Esophagus muscularis mucosa (tissue), 4 donors: Measurements from ENCODE around the gene DAAM1. TPM values are rescaled to one million over a fixed set of nuclear protein-coding genes. Genes with fewer than 3 reads are reported as not detected.

ENCODE experiments used
- DNase-seq: peaks from one replicate; pipeline ENCODE4 v3.0.0-alpha.2; 2017; ENCODE audit errors: extremely low spot score
- H3K27ac ChIP-seq, 4 donors: fragments of 200-600 bp; sonication (generic); replicated peaks in 1 of 4; 1 replicate in 3 of 4; 2 replicates in 1 of 4; pipeline ENCODE4 v1.5.1; 2016 to 2019; ENCODE audit warnings: mild to moderate bottlenecking in 1 of 4
- H3K27me3 ChIP-seq, 4 donors: fragments of 200-600 bp; sonication (generic); one replicate each; pipeline versions ENCODE4 v1.5.1 to v1.6.0; 2016 to 2019
- H3K36me3 ChIP-seq, 4 donors: fragments of 200-600 bp; sonication (generic); one replicate each; pipeline ENCODE4 v1.5.1; 2016 to 2019
- H3K4me1 ChIP-seq, 4 donors: fragments of 200-600 bp; sonication (generic); one replicate each; pipeline ENCODE4 v1.5.1; 2016 to 2019
- H3K4me3 ChIP-seq, 4 donors: fragments of 200-600 bp; sonication (generic); 1 replicate in 2 of 4; 2 replicates in 2 of 4; pipeline ENCODE4 v1.5.1; 2016 to 2019; ENCODE audit warnings: mild to moderate bottlenecking in 4 of 4, moderate library complexity in 1 of 4
- H3K9me3 ChIP-seq, 4 donors: fragments of 200-600 bp; sonication (generic); 1 replicate in 3 of 4; 2 replicates in 1 of 4; pipeline ENCODE4 v1.5.1; 2016 to 2019
- CTCF ChIP-seq, 3 experiments: fragments of 200-600 bp in 2 of 3; fragments of 450-650 bp in 1 of 3; sonication (generic) in 2 of 3; IDR thresholded peaks; one replicate each; pipeline ENCODE4 v1.5.1; 2017 to 2019; ENCODE audit warnings: antibody characterized with exemption in 3 of 3, mild to moderate bottlenecking in 2 of 3, moderate library complexity in 1 of 3
- EP300 ChIP-seq: sonication (generic); formaldehyde crosslinking; IDR thresholded peaks from one replicate; pipeline ENCODE4 v1.6.1; 2017; ENCODE audit warnings: antibody characterized with exemption
- POLR2A ChIP-seq: fragments of 450-650 bp; IDR thresholded peaks from one replicate; pipeline ENCODE4 v1.6.1; 2017; ENCODE audit warnings: antibody characterized with exemption, moderate library complexity, mild to moderate bottlenecking, low read depth
- POLR2AphosphoS5 ChIP-seq, 2 donors: sonication (generic); formaldehyde crosslinking; IDR thresholded peaks; one replicate each; pipeline ENCODE4 v1.6.1; 2017; ENCODE audit warnings: antibody characterized with exemption in 2 of 2
- WGBS: methylation state at CpG from one replicate; pipeline ENCODE4 v1.1.5; 2018; 5-methylcytosine and 5-hydroxymethylcytosine counted together
- intact Hi-C: fragments of 100-400 bp; cut with DNase I; formaldehyde crosslinking; loops from one replicate; pipeline ENCODE4 v1.15.1; 2023
- total RNA-seq, 4 donors: library from RNA; depleted of rRNA; stranded (reverse); fragments of >200 nt; gene quantifications; one replicate each; pipeline versions ENCODE4 v1.1.0 to v1.2.1, GENCODE V29; 2016

The DAAM1 gene
- total RNA-seq, 4 donors from 2014 or later: 64.3 to 110 (median 72.5) TPM

- Histone ChIP-seq H3K27ac (no peak overlapping the region), H3K36me3 (no peaks in the 10 kb centered on the region), H3K27me3 (no peaks in the 10 kb centered on the region), H3K4me3 (no peak overlapping the region), H3K4me1 (no peaks in the 10 kb centered on the region), H3K9me3 (no peaks in the 10 kb centered on the region)
- intact Hi-C loops: no loop called here
- WGBS: 83% methylated on average over 3 of the region's 3 CpGs
- DNase-seq: no peak
- TF ChIP-seq POLR2AphosphoS5 (IDR thresholded peaks at IDR 0.05) (no peak), CTCF (IDR thresholded peaks at IDR 0.05) (no peak), POLR2A (no peak), EP300 (no peak)
Observed at GRCh38 chr14:59395672-59396071, 207.2 kb downstream of the DAAM1 start.

- Histone ChIP-seq H3K4me3 (no peak overlapping the region), H3K4me1 (no peaks in the 10 kb centered on the region), H3K36me3 (no peaks in the 10 kb centered on the region), H3K27ac (no peak overlapping the region), H3K27me3 (no peaks in the 10 kb centered on the region), H3K9me3 (no peaks in the 10 kb centered on the region)
- WGBS: 75% methylated on average over 1 of the region's 1 CpG
- DNase-seq: no peak
- intact Hi-C loops: no loop called here
- TF ChIP-seq CTCF (IDR thresholded peaks at IDR 0.05): no peak
- no peak for TF ChIP-seq POLR2AphosphoS5 (IDR thresholded peaks at IDR 0.05)
- no peak for TF ChIP-seq EP300
- TF ChIP-seq POLR2A: no peak
Observed at GRCh38 chr14:59398841-59399240, 210.4 kb downstream of the DAAM1 start.

DNA sequence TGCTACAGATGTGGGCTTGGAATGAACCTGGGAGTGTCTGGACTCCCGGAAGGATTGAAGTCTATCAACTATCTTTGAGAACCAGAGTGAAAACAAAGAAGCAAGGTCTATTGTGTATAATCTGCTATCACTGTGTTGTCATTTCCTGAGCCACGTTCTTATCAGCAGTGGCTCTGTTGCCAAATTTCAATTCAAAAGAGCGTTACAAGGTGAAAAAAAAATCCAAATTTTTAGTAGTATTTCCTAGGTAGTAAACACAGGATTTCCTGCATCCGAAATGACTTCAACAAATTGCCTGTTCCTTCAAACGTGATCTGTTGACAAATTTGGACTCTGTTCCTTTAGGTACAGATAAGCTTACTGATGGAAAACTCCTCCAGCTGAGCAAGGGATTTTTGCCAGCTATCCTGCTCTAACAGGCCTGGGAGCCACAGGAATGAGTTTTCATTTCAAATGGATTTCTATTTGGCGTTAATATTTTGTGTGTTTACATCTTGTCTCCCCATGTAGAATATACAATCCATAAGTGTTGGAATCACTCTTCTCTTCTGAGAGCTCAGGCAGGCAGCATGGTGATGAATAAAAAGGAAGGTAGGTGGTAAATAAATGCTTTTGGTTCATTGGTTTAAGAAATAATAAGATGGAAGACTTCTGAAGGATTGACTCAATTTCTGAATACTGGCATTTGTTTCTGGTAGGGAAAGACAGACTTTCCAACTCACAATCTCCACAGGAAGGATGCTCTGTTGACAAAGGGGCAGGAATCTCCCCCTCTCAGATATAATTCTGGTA, 218.2 kb downstream of the DAAM1 start:
- no peaks in the 10 kb centered on the region for H3K27me3 ChIP-seq
- H3K27ac ChIP-seq: peak overlapping the region; percentile 48 to 65 (median 58)
- peaks cover 16 to 19% (median 17%) of the 10 kb centered on the region in 4 donors for H3K4me1 ChIP-seq
- intact Hi-C loops: no loop called here
- 40% methylated on average over 6 of the region's 6 CpGs for WGBS
- TF ChIP-seq EP300 (no peak), POLR2AphosphoS5 (IDR thresholded peaks at IDR 0.05) (peak in 1 of 2 donors; percentile 10)
- no peak for DNase-seq
- no peaks in the 10 kb centered on the region for H3K9me3 ChIP-seq
- H3K36me3 ChIP-seq: no peaks in the 10 kb centered on the region
- H3K4me3 ChIP-seq: no peak overlapping the region

DNA sequence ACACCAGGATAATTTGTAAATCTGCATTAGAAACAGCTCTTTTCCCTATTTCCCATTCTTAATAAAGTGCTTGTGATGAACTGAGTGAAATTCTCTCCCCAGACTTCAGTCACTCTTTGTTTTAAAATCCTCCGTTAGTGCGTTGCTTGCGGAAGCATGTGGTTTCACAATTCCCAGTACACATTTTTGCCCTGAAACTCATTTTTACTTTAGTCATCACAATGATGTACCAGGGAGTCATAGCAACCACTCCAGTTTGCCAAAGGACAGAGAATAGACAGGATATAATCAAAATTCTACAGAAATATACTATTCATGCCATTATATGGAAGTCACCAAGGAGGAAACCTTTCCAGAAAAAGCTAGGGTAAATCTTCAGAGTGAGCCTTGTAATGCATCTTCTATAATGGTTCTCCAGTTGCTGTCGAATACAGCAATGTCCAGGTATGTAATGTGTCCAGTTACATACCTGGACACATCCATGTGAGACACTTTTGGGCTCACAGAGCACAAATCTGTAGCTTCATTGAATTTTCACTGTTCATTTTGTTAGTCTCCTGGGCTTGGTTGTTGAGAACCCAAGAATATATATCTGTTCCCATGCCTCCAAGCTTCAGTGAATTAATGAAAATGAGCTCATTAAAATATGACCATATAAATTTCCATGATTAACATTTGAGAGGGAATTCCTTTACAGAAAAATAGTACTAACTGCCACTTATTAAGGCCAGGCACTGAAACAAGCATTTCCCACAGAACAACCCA, 219.0 kb downstream of the DAAM1 start:
- H3K9me3 ChIP-seq: no peaks in the 10 kb centered on the region
- DNase-seq: no peak
- no peaks in the 10 kb centered on the region for H3K36me3 ChIP-seq
- TF ChIP-seq POLR2AphosphoS5 (IDR thresholded peaks at IDR 0.05): peak in 1 of 2 donors; percentile 18
- no peak for TF ChIP-seq CTCF (IDR thresholded peaks at IDR 0.05)
- no peak for TF ChIP-seq POLR2A
- peak overlapping the region; percentile 48 to 65 (median 58) for H3K27ac ChIP-seq
- H3K4me1 ChIP-seq: peaks cover 16 to 19% (median 17%) of the 10 kb centered on the region in 4 donors
- no peak overlapping the region for H3K4me3 ChIP-seq
- H3K27me3 ChIP-seq: no peaks in the 10 kb centered on the region
- intact Hi-C loops: no loop called here
- 63% methylated on average over 4 of the region's 4 CpGs for WGBS
